K562 (cell line): ENCODE data around the gene ANKS1B. TPM values are rescaled to one million over a fixed set of nuclear protein-coding genes. Genes with fewer than 3 reads are reported as not detected.

ENCODE experiments used
- ATF6 ChIP-seq: sonication (generic); formaldehyde crosslinking; IDR thresholded peaks from 2 replicates; pipeline ENCODE4 v1.4.0; 2020; ENCODE audit warnings: mild to moderate bottlenecking, missing genetic modification reagents
- NFRKB ChIP-seq: fragments of 450-650 bp; IDR thresholded peaks from 2 replicates; pipeline ENCODE4 v1.6.1; 2016; ENCODE audit warnings: low read depth
- POLR2B ChIP-seq: fragments of 450-650 bp; IDR thresholded peaks from 2 replicates; pipeline ENCODE4 v1.6.1; 2018; ENCODE audit warnings: low read depth; ENCODE audit not compliant: partially characterized antibody
- PTTG1 ChIP-seq: fragments of 450-650 bp; IDR thresholded peaks from 2 replicates; pipeline ENCODE4 v1.6.1; 2016; ENCODE audit warnings: low read depth, mild to moderate bottlenecking, missing genetic modification characterization, missing compliant biosample characterization
- RBM15 ChIP-seq: fragments of 200-400 bp; formaldehyde crosslinking; IDR thresholded peaks from 2 replicates; pipeline ENCODE4 v1.6.1; 2018; ENCODE audit warnings: mild to moderate bottlenecking, low read length, moderate library complexity; ENCODE audit not compliant: insufficient read depth
- TAF1 ChIP-seq: IDR thresholded peaks from 2 replicates; pipeline ENCODE4 v1.6.1; 2011; ENCODE audit warnings: mild to moderate bottlenecking, low read length, moderate library complexity; ENCODE audit not compliant: insufficient read depth, control insufficient read depth, severe bottlenecking; ENCODE audit errors: extremely low read depth
- ZBTB40 ChIP-seq, 2 experiments: fragments of 450-650 bp in 1 of 2; sonication (generic) in 1 of 2; formaldehyde crosslinking in 1 of 2; IDR thresholded peaks; 2 replicates each; pipeline versions ENCODE4 v1.7.1 to v1.9.0; 2016 to 2022; ENCODE audit warnings: inconsistent platforms in 1 of 2, mild to moderate bottlenecking in 1 of 2, missing genetic modification reagents in 1 of 2
- polyA plus RNA-seq, 8 experiments: library from polyadenylated mRNA; depleted of rRNA in 4 of 8; stranded (reverse) in 5 of 8; unstranded in 3 of 8; fragments of >200 nt; fragmentation: Nextera tagmentation in 2 of 8; fragmentation: Illumina TruSeq in 1 of 8; extraction: Ambion mirVana in 2 of 8; extraction: Trizol in 1 of 8; gene quantifications; 2 replicates each; pipeline versions ENCODE4 v1.2.1 to v1.2.3, GENCODE V29; 2011 to 2014; ENCODE audit warnings: inconsistent platforms in 1 of 8, missing spikeins in 1 of 8
- total RNA-seq, 7 experiments: library from RNA; depleted of rRNA in 6 of 7; stranded (reverse); fragments of >200 nt in 6 of 7; fragmentation: Illumina TruSeq in 2 of 7; extraction: Trizol in 2 of 7; gene quantifications; 2 replicates each; pipeline versions ENCODE4 v1.2.1 to v1.2.3, GENCODE V29; 2011 to 2021; ENCODE audit warnings: low replicate concordance in 1 of 7

The ANKS1B gene
- total and polyA plus RNA-seq, 9 of the 15 experiments (the other 6 are each of a cell fraction or from before 2014, with no cell fraction given), result 0.04 to 0.47 (median 0.28) TPM; not detected in 4

DNA sequence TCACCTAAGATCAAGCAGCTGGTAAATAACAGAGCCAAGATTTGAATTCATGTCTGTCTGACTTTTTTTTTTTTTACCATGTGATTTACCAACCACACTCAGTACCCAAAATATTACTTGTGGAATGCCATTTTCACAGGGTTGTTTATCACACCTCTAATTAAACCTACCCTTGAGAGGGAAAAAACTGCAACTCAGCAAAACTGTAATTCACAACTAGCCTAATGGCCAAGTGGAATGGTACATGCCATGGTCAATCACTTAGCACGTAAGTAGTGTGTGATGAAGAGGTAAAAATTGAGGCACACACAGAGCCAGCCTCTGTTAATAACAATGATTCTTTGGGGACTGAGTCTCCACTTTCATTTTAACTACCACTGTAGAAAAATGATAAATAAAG is 750.0 kb downstream of the ANKS1B start (continued):
- no peak for TF ChIP-seq ZBTB40 (IDR thresholded peaks at IDR 0.05)
- no peak for TF ChIP-seq ZBTB40 (CRISPR knock-in tag; IDR thresholded peaks at IDR 0.05)
- no peak for TF ChIP-seq RBM15
- no peak for TF ChIP-seq ATF6 (CRISPR knock-in tag)
- no peak for TF ChIP-seq NFRKB
- TF ChIP-seq POLR2B, result no peak
- no peak for TF ChIP-seq TAF1
- TF ChIP-seq PTTG1, result no peak
